ENCODE measurements around the gene KRT86. TPM values are rescaled to one million over a fixed set of nuclear protein-coding genes. Genes with fewer than 3 reads are reported as not detected.
"Not testable (repeated sequence)": the region's sequence is repeated elsewhere in the genome, so short reads cannot be mapped to it uniquely, and the experiment has no call there.

The KRT86 gene
- polyA plus RNA-seq, 3 donors = not detected

DNA sequence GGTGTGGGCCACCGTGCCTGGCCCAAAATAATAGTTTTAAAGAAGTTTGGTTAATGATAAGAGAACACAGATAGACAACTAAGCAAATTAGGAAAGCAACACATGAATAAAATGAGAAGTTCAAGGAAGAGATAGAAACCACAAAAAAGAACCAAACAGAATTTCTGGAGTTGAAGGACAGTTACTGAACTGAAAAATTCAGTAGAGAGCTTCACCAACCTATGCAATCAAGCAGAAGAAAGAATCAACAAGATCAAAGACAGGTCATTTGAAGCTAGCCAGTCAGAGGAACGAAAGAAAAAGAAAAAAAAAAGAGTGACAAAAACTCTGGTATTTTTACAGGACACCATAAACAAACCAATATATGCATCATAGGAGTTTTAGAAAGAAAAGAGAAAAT lies 62.2 kb downstream of the KRT86 start:
- no peak for DNase-seq

DNA sequence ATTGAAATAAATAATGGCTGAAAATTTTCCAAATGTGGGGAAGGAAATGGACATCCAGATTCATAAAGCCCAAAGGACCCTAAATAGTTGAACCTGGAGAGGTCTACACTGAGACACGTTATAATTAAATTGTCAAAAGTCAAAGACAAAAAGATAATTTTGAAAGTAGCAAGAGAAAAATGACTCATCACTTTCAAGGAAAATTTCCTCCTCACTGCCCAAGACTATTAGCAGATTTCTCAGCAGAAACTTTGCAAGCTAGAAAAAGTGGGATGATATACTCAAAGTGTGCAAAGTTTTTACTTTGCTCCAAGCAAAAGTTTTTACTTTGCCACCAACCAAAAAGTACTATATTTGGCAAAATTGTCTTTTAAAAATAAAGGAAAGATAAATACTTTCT lies 62.6 kb downstream of the KRT86 start:
- no peak for DNase-seq

DNA sequence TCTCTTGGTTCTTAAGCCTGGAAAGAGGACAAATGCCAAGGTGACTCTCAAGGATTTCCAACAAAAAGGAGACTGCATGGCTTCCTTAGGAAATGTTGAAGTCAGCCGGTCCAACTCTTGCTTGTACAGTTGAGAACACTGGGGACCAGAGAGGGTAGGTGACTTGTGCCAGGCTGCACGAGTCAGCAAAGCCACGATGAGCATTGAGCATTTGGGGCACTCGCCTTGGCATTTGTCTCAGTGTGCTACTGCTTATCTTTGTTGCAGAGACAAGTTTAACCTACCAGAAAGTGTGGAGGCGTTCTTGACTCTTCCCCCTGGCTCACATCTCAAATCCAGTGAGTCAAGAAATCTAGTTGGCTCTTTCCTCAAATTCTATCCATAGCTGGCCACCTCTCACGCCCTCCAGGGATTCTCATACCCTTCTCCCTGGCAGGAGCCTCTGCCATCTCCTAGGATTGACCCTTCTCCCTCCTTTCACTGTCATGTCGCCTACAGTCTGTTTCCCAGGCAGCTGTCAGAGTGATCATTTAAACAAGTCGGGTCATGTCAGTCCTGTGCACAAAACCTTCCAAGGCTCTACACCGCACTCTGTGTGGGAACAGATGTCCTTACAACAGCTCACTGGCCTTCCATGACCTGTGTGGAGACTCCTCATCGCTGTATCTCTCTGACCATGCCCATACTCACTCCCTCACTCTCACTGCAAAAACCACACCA lies 64.0 kb downstream of the KRT86 start:
- no peak for DNase-seq

DNA sequence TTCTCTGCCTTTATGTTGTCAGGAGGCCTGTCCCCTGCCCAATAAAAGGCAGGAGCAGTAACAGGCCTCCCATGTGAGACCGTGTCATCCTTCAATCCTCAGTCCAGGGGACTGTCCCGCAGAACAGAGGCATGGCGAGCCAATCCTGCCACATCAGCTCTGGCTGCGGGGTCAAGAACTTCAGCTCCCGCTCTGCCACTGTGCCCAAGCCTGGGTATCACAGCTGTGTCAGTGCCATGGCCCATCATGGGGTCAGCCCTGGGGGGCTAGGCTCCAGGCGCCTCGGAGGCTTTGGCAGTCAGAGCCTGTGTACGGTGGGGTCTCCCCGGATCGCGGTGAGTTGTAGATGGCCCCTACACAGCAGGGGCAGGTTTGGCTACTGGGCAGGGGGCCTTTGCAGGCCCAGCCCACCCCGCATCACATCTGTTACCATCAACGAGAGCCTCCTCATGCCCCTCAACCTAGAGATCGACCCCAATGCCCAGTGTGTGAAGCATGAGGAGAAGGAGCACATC lies 66.7 kb downstream of the KRT86 start:
- no peak for DNase-seq

DNA sequence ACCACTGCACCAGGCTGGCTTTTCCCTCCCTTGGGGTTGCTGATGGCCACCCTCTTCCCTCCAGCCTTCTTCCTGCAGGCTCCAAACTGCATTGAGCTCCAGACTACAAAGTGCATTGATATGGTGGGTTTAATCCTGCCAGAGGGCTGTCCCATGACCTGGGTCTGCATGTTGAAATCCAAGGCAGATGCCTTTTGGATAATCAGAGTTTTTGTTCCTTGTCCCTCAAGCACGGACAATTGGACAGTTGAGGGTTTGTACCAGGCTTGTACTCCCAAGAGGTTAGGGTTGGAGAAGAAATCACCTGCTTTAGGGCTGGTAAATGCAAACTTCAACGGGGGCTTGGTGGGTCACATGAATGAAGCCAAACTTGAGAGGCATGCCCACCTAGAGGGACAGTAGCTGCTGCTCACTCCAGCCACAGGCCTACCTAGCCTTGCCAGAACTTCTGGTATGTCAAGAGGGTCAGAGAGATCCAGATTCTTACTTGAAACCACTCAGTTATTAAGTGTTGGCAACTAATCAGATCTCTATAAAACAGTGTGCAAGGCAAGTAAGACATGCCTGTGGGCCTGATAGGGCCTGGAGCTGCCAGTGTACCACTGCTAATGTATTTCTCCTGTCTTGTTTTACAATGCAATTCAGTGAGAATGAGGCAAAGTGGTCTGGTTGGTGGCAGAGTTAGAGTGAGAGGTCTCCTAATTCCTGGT lies 68.5 kb downstream of the KRT86 start:
- DNase-seq = no peak

DNA sequence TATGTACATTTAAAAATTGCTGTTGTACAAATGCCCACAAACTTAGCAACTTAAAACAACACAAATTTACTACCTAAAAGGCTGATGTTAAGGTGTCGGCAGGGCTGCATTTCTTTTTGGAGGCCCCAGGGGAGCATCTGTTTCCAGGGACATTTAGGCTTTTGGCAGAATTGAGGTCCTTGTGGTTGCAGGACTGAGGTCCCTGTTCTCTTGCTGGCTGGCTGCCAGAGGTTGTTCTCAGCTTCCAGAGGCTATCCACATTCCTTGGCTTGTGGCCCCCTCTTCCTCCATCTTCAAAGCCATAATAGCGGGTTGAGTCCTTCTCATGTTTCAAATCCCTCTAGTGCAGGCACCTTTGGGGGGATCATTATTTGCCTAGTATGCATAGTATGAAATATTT lies 69.1 kb downstream of the KRT86 start:
- DNase-seq = no peak

DNA sequence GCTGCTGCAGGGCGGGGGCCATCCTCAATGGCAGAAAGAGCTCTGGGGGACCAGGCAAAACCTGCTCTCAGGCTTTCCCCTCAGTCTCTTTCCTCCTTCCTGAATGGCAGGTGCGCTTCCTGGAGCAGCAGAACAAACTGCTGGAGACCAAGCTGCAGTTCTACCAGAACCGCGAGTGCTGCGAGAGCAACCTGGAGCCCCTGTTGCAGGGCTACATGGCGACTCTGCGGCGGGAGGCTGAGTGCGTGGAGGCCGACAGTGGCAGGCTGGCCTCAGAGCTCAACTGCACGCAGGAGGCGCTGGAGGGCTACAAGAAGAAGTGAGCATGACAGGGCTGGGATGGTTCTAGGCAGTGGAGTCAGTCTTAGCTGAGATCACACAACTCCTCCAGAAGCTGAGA lies 69.7 kb downstream of the KRT86 start:
- no peak for DNase-seq

DNA sequence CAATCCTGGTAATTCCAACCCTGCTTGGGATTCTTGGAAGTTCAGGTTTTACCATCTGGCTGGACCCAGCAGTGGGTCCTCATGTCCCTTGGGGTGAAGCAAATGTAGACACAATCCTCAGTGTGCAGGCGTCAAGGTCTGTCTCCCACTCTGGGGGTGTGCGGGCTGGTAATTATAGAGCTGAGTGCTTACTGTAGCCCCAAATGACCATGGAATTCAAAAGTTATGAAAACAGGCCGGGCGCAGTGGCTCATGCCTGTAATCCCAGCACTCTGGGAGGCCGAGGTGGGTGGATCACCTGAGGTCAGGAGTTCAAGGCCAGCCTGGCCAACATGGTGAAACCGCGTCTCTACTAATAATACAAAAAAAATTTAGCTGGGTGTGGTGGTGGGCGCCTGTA lies 70.6 kb downstream of the KRT86 start:
- DNase-seq = not testable (repeated sequence)

DNA sequence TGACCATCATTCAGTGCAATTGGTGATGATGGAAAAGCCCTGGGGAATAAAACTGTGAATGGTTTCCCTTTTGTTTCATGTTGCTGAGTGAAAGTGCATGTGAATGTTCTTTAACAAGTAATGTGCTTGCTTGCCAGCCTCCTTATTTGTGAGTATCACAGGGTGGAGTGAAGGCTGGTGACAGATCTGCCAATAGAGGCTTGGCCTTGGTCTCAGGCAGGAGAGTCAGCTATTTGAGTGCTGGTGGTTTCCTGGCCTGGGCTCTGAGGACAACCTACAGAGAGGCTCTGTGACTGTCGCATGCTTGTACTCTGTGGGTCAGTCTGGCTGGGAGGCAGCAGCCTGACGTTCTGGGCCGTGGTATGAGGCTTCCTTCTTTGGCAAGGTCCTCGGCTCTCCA lies 72.1 kb downstream of the KRT86 start:
- no peak for DNase-seq

DNA sequence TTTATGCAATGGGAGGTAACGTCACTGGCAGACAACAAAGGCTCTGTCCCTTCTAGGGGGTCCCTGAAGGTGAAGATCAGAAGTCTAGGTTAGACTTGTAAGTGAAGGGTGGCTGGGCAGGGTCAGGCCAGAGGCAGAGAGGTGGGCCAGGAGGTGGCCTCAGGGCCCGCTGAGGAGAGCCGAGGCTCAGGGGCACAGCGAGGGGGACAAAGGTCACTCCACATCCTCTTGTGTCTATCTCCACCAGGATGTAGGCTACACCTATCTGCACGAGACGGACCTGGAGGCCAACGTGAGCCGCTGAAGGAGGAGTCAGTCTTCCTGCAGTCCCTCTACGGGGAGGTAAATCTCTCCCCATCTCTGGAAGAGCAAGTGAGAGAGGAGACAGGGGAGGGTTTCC lies 72.6 kb downstream of the KRT86 start:
- DNase-seq = no peak

DNA sequence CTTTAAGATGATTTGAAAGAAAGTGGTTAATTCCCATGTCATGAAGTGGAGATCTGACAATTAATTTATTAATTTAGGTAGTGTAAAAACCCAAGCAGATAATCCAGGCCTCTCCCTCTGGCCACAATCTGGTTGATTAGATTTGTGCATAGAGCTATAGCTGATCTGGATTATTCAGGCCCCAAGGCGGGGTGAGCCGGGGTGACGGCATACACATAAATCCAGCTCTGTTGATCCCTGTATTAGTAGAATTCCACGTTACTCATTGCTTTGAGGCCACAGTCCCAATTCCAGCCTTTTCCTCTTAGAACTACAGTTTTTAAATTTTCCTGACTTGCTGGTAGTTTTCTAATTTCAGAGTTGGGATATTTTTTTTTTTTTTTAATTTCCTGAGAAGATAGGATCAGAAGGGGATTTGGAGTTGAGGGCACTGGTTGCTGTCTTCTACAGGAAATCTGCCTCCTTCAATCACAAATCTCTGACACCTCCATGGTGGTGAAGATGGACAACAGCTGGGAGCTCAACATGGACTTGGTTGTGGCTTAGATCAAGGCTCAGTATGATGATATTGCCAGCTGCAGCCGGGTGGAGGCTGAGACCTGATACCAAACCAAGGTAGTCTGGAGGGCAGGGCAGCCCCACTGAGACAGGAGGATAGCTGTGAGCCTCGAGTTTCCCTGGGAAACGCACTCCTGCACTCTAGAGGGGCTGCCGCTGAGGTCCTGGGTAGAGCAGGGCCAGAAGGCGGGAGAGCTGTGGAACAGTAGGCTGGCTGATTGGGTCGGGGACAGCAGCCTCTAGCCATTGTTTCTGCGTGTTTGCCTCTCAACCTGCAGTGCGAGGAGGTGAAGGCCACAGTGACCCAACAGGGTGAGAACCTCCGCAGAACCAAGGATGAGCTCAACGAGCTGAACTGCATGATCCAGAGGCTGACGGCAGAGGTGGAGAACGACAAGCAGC lies 73.4 kb downstream of the KRT86 start:
- DNase-seq = no peak

DNA sequence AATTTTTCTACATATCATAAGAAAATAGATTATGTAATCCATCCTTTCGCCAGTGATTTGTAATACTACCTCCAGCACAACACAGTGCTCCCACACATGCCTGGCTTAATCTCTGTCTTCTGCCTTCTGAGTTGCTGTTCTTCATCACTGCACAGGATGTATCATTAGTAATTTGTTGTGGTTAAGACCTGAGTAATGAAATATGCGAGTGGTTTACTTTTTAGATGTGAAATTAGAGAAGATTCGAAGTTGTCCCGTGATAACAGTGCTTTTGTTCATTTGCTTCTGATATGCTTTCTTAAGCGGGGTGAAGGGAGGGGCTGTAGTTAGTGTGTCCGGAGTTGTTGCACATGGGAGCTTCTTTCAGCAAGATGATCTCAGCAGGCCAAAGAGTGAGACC lies 74.8 kb downstream of the KRT86 start:
- no peak for DNase-seq

DNA sequence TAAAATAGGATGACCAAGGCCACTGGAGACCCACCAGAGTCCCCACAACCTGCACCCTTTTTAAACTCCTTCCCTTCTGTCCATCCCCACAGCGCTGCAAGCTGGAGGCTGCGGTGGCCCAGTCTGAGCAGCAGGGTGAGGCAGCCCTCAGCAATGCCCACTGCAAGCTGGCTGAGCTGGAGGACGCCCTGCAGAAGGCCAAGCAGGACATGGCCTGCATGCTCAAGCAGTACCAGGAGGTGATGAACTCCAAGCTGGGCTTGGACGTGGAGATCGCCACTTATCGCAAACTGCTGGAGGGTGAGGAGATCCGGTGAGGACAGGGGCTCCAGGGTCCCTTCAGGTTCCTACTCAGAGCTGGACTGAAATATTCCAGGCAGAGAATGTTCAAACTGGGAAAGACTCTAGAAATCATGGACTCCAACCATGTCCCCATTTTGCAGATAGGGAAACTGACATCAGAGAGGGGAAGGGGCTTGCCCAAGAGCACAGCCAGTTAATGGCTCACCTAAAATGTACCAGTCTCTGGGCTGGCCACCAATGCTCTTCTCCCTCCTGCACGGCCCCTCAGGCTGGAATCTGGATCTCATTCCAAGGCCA lies 75.7 kb downstream of the KRT86 start:
- DNase-seq = no peak

DNA sequence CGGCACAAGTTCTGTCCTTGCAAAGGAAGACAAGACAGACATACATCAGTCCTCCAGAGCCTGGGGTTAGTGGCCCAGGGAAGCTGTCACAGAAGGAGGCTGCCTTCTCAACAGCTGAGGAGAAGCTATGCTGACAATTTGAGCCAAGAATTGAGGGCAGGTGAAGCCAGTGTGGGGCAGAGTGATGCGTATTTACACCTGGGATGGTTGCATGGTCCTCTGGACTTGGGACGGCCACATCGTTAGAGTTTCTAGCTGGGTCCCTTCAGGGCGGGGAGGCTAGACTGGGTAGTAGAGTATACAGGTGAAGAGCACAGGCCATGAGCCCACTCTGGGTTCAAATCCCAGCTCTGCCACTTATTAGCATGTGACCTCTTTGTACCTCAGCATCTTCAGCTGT lies 76.3 kb downstream of the KRT86 start:
- no peak for DNase-seq

DNA sequence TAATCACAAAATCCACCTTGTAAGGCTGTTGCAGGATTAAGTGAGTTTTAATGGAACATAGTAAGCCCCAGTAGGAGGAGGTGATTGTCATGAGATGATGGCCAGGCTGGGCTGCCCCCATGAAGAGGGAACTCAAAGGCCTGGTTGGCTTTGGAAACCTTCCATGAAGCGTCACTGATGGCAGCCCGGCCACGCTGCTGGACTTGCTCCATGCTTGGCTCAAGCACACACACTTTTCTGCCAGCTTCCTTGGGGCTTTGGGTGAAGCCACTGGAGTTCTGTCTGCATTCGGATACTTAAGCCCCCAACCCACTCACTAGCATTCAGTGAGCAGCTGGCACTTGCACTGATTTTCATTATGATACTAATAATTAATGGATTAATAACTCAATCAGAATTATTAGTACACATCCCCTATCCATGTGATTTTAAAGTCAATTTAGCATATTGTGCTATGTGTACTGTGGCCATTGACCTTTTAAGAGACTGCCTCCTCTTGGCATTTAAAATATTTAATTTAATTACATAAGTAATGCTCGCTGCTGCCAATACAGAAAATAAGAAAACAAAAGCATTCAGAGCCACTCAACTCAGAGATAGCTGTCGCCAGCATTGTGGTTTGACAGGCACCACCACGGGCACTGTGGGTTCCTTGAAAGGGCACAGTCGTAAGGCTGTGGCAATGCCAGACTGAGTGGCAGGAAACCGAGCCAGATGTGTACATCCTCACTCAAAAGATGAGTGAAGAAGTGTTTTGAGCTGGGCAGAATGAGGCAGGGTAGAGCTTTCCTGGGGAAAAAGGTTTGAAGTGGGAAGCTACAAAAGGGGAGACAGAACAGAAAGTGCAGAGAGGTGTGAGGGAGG lies 77.0 kb downstream of the KRT86 start:
- DNase-seq = no peak

DNA sequence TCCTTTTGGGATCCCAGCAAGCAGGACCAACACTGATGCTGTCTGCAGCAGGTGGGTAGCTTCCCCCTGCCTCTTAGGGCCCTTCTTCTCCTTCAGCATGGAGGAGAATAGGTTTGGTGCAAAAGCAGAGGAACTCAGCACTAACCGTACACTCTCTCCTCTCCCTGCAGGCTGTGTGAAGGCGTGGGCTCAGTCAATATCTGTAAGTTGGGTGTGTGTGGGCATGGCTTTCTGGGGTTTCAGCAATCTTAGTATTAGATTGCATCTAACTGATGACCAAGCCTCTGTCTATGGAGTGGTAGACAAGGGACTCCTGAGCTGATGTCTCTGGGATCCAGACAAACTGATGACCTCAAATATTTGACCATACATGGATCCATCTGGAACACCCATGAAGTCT lies 78.5 kb downstream of the KRT86 start:
- DNase-seq = no peak

DNA sequence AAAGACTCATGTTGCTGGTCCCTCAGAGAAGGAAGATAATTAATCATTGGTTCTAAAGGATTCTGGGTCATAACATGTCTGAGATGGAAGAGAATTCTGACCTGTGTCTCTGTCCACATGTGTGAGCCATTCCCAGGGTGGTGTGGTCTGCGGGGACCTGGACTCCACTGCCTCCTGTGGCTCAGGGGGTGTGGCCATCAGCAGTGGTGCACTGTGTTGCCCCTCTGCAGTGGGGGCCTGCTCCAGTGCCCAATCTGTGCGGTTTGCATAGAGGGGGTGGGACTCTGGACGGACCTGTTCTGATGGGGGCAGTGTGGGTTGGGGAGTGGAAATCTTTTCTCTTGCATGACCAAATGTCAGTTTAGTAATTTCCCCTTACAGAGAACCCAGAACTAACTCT lies 79.3 kb downstream of the KRT86 start:
- no peak for DNase-seq

DNA sequence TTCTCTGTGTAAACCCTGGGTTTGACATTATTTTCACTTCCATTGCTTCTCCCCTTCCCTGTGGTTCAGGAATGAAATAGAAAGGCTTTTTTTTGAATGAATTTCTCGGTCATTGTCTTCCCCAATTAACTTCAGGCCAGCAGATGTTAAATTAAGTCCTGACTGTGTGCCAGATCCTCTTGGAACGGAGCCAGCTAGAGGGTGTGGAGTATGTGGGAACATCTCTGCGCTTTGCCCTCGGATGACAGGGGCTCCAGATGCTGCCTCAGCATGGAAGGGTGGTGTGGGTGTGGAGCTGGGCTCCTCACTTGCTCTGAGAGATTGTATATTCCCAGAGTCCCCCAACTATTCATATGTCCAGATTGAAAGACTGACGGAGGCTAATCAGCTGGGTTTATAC lies 79.8 kb downstream of the KRT86 start:
- no peak for DNase-seq

DNA sequence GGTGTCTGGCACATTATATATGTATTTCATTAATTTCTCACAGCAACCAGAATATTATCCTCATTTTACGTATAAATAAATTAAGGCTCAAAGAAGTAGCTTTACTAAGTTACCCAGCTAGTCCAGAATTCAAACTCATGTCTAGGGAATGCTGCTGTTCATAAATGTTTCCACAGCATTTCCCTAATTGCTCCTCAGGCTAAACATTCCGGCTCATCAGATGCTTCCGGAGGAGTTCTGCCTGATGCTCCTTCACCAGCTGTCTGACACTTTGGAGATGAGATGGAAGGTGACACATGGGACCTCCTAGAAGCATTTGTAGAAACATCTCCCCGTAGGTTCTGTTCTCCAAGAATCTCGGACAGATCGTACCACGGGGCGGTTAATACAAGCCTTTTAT lies 80.7 kb downstream of the KRT86 start:
- no peak for DNase-seq

DNA sequence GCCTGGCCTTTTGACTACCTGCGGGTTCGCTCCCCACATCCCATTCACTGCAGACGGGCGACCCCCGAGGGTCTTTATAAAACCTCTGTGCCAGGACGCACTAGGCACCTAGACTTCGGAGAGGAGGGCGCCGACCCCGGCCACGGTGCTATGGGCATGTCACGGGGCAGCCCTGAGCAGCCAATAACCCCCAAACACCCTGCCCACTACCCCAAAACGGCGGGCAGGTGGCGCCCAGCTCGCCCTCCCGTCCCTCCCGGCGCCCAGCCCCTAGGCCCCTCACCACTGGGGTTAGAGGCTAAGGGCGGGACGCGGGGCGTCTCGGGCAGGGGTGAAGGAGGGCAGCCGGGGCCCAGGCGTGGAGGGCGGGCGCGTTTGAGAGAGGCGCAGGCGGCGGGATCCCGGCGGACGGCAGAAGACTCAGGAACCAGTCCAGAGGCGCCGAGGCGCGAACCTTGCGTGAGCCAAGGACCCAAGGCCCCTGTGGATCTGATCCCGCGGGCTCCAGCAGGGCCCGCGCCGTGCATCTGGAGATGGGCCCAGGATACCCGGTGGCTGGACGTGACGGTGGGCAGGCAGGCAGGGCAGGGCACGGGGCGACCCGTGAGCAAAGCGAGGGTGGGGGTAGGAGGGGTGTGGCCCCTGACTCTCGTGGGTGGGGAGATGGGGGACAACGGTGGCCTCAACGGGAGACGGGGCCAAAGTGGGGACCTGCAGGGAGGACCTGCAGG lies 81.8 kb downstream of the KRT86 start:
- no peak for DNase-seq
